Natural killer cell (primary cell): ENCODE measurements around the gene IL1R2. TPM values are rescaled to one million over a fixed set of nuclear protein-coding genes. Genes with fewer than 3 reads are reported as not detected.

ENCODE experiments used
- ATAC-seq, 3 donors: fragments of 150-1000 bp in 2 of 3; fragments of 200-7000 bp in 1 of 3; cut with Tn5 transposase; 1 replicate in 1 of 3; 2 replicates in 2 of 3; pipeline ENCODE4 v1.10.0; 2021; ENCODE audit warnings: mild to moderate bottlenecking in 2 of 3, moderate library complexity in 2 of 3
- DNase-seq, 2 donors: peaks; one replicate each; pipeline versions ENCODE4 v3.0.0 to v3.0.0-alpha.2; 2013 to 2021; ENCODE audit warnings: mixed read lengths in 1 of 2
- H3K27ac ChIP-seq: one replicate; pipeline ENCODE4 v1.5.1; 2013; ENCODE audit warnings: mild to moderate bottlenecking, low read length
- H3K27me3 ChIP-seq: one replicate; pipeline ENCODE4 v1.6.1; 2013; ENCODE audit warnings: low read length; ENCODE audit not compliant: control insufficient read depth, insufficient read depth
- H3K36me3 ChIP-seq: one replicate; pipeline ENCODE4 v1.6.1; 2013; ENCODE audit warnings: low read length; ENCODE audit not compliant: control insufficient read depth, insufficient read depth
- H3K4me1 ChIP-seq: one replicate; pipeline ENCODE4 v1.6.1; 2013; ENCODE audit warnings: low read length; ENCODE audit not compliant: control insufficient read depth, insufficient read depth
- H3K4me3 ChIP-seq: one replicate; pipeline ENCODE4 v1.5.1; 2013; ENCODE audit warnings: low read length
- H3K9me3 ChIP-seq: one replicate; pipeline ENCODE4 v1.6.1; 2013; ENCODE audit warnings: low read length; ENCODE audit not compliant: control insufficient read depth, insufficient read depth
- H3K27ac Mint-ChIP-seq, 2 donors: one replicate each; pipeline ENCODE4 v1.8.0; 2022; ENCODE audit warnings: mild to moderate bottlenecking in 2 of 2, mixed read lengths in 2 of 2, moderate library complexity in 1 of 2
- H3K27me3 Mint-ChIP-seq, 2 donors: one replicate each; pipeline ENCODE4 v1.8.0; 2022; ENCODE audit warnings: low read depth in 2 of 2, mixed read lengths in 2 of 2
- H3K36me3 Mint-ChIP-seq: one replicate; pipeline ENCODE4 v1.8.0; 2022; ENCODE audit warnings: mixed read lengths
- H3K4me1 Mint-ChIP-seq, 2 donors: one replicate each; pipeline ENCODE4 v1.8.0; 2022; ENCODE audit warnings: mixed read lengths in 2 of 2
- H3K4me3 Mint-ChIP-seq: one replicate; pipeline ENCODE4 v1.8.0; 2022; ENCODE audit warnings: mild to moderate bottlenecking, moderate library complexity, mixed read lengths
- H3K9me3 Mint-ChIP-seq, 2 donors: one replicate each; pipeline ENCODE4 v1.8.0; 2022; ENCODE audit warnings: mixed read lengths in 2 of 2
- CTCF ChIP-seq: fragments of 200-600 bp; IDR thresholded peaks from one replicate; pipeline ENCODE4 v1.8.0; 2022; ENCODE audit warnings: antibody characterized with exemption
- WGBS: methylation state at CpG from one replicate; pipeline ENCODE4 v1.1.7; 2013; ENCODE audit warnings: missing lambda C conversion rate; ENCODE audit not compliant: insufficient coverage; 5-methylcytosine and 5-hydroxymethylcytosine counted together
- intact Hi-C: fragments of 100-400 bp; cut with micrococcal nuclease; formaldehyde crosslinking; loops from one replicate; pipeline ENCODE4 v1.14.2; 2022
- total RNA-seq, 4 donors: library from RNA; stranded (reverse); fragments of 120-200 nt in 1 of 4; gene quantifications; one replicate each; pipeline versions ENCODE4 v1.2.3 to v1.2.4, GENCODE V29; 2013 to 2022

The IL1R2 gene
- total RNA-seq, 3 donors from 2014 or later (not counting 1 experiment from before 2014, with no cell fraction given) = 0.66 to 5.7 TPM; not detected in 1

- peak overlapping the region; percentile 10 for H3K4me3 Mint-ChIP-seq
- 87% methylated on average over 9 of the region's 9 CpGs for WGBS
- Histone ChIP-seq H3K27me3 (no peaks in the 10 kb centered on the region), H3K27ac (no peak overlapping the region), H3K4me3 (no peak overlapping the region), H3K36me3 (no peaks in the 10 kb centered on the region), H3K4me1 (peaks cover 30% of the 10 kb centered on the region), H3K9me3 (no peaks in the 10 kb centered on the region)
- no peak for ATAC-seq
- H3K36me3 Mint-ChIP-seq = no peaks in the 10 kb centered on the region
- peak overlapping the region in 1 of 2 donors; percentile 35 for H3K27ac Mint-ChIP-seq
- no peaks in the 10 kb centered on the region for H3K9me3 Mint-ChIP-seq
- intact Hi-C loops = no loop called here
- peaks cover 19 to 46% of the 10 kb centered on the region in 2 donors for H3K27me3 Mint-ChIP-seq
- peaks cover 34 to 37% of the 10 kb centered on the region in 2 donors for H3K4me1 Mint-ChIP-seq
- DNase-seq = no peak
- no peak for TF ChIP-seq CTCF
Observed at GRCh38 chr2:102033750-102034682, 42.3 kb downstream of the IL1R2 start.

GRCh38 chr2:102034683-102035548 lies 43.2 kb downstream of the IL1R2 start:
- TF ChIP-seq CTCF = no peak
- Histone ChIP-seq H3K36me3 (no peaks in the 10 kb centered on the region), H3K9me3 (no peaks in the 10 kb centered on the region), H3K4me1 (peaks cover 30% of the 10 kb centered on the region), H3K4me3 (no peak overlapping the region), H3K27ac (no peak overlapping the region), H3K27me3 (no peaks in the 10 kb centered on the region)
- DNase-seq (no peak), ATAC-seq (no peak)
- H3K27ac Mint-ChIP-seq = no peak overlapping the region
- no peaks in the 10 kb centered on the region for H3K9me3 Mint-ChIP-seq
- WGBS = 81% methylated on average over 14 of the region's 14 CpGs
- intact Hi-C loops = no loop called here
- peaks cover 31% of the 10 kb centered on the region in 2 donors for H3K4me1 Mint-ChIP-seq
- H3K4me3 Mint-ChIP-seq = no peak overlapping the region
- peaks cover 15 to 47% of the 10 kb centered on the region in 2 donors for H3K27me3 Mint-ChIP-seq
- no peaks in the 10 kb centered on the region for H3K36me3 Mint-ChIP-seq

GRCh38 chr2:102037681-102038080 lies 45.9 kb downstream of the IL1R2 start:
- ATAC-seq (no peak), DNase-seq (no peak)
- Histone ChIP-seq H3K27ac (no peak overlapping the region), H3K9me3 (no peaks in the 10 kb centered on the region), H3K36me3 (no peaks in the 10 kb centered on the region), H3K4me3 (no peak overlapping the region), H3K27me3 (no peaks in the 10 kb centered on the region), H3K4me1 (peaks cover 25% of the 10 kb centered on the region)
- no peak for TF ChIP-seq CTCF
- no peak overlapping the region for H3K27ac Mint-ChIP-seq
- peaks cover 34 to 63% of the 10 kb centered on the region in 2 donors for H3K27me3 Mint-ChIP-seq
- intact Hi-C loops = no loop called here
- no peak overlapping the region for H3K4me3 Mint-ChIP-seq
- 62% methylated on average over 8 of the region's 8 CpGs for WGBS
- no peaks in the 10 kb centered on the region for H3K9me3 Mint-ChIP-seq
- no peaks in the 10 kb centered on the region for H3K36me3 Mint-ChIP-seq
- peaks cover 28 to 31% of the 10 kb centered on the region in 2 donors for H3K4me1 Mint-ChIP-seq
